ENCODE data around the gene CFAP299. TPM values are rescaled to one million over a fixed set of nuclear protein-coding genes. Genes with fewer than 3 reads are reported as not detected.

The CFAP299 gene
- total and polyA plus RNA-seq, 2 of the 13 experiments (the other 11 are each of a cell fraction or from before 2014, with no cell fraction given), result not detected

GRCh38 chr4:80576796-80577195 is 241.3 kb downstream of the CFAP299 start (continued):
- TF ChIP-seq, protein P1, sequence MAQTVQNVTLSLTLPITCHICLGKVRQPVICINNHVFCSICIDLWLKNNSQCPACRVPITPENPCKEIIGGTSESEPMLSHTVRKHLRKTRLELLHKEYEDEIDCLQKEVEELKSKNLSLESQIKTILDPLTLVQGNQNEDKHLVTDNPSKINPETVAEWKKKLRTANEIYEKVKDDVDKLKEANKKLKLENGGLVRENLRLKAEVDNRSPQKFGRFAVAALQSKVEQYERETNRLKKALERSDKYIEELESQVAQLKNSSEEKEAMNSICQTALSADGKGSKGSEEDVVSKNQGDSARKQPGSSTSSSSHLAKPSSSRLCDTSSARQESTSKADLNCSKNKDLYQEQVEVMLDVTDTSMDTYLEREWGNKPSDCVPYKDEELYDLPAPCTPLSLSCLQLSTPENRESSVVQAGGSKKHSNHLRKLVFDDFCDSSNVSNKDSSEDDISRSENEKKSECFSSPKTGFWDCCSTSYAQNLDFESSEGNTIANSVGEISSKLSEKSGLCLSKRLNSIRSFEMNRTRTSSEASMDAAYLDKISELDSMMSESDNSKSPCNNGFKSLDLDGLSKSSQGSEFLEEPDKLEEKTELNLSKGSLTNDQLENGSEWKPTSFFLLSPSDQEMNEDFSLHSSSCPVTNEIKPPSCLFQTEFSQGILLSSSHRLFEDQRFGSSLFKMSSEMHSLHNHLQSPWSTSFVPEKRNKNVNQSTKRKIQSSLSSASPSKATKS (CRISPR knock-in tag; IDR thresholded peaks at IDR 0.05), result no peak
- TF ChIP-seq ZSCAN21 (CRISPR knock-in tag; IDR thresholded peaks at IDR 0.05; ENCODE audit: borderline replicate concordance) (no peak), HDAC1 (CRISPR knock-in tag; IDR thresholded peaks at IDR 0.05) (no peak), RXRA (CRISPR knock-in tag; IDR thresholded peaks at IDR 0.05) (no peak), HNF1B (CRISPR knock-in tag; IDR thresholded peaks at IDR 0.05) (no peak)

- in situ Hi-C loops (cut with HindIII; ENCODE audit: extremely low pct_ligation_motif_present, low pct_unique_long_range_greater_than_20kb), result no loop called here
- Histone ChIP-seq H3K9ac (ENCODE audit: insufficient read depth, low read depth, low read length) (no peak overlapping the region), H3K4me3 (replicated peaks in 1 of 3; ENCODE audit: insufficient read depth in 1 of 3, low read depth in 2 of 3, low read length in 3 of 3) (no peak overlapping the region), H2AFZ (ENCODE audit: low read length) (no peak overlapping the region), H3K36me3 (replicated peaks in 1 of 2; ENCODE audit: control insufficient read depth in 1 of 2, insufficient read depth in 2 of 2, low read length in 2 of 2) (no peaks in the 10 kb centered on the region), H3K4me2 (ENCODE audit: low read depth, low read length) (no peak overlapping the region), H3K4me1 (ENCODE audit: insufficient read depth, low read length) (no peaks in the 10 kb centered on the region), H3K27me3 (ENCODE audit: control insufficient read depth in 1 of 2, insufficient read depth in 2 of 2, low read length in 2 of 2) (no peaks in the 10 kb centered on the region), H3K27ac (ENCODE audit: extremely low read length, insufficient read depth, low read length) (no peak overlapping the region), H4K20me1 (ENCODE audit: insufficient read depth, low read length) (no peaks in the 10 kb centered on the region), H3K79me2 (ENCODE audit: insufficient read depth, low read length) (no peaks in the 10 kb centered on the region), H3K9me3 (ENCODE audit: low read length) (no peaks in the 10 kb centered on the region)
- BruUV-seq (replicated peaks), result no TSS peak
- no peak for FAIRE-seq
- ATAC-seq, result no peak
- CTCF ChIA-PET (ENCODE audit: low intra/inter-chr PET ratio, low total read pairs), result no interaction called here
- intact Hi-C loops (cut with micrococcal nuclease; ENCODE audit: unreplicated experiment), result no loop called here
- 84% methylated on average over 1 of the region's 1 CpG for WGBS (ENCODE audit: low lambda C conversion rate)
- POLR2A ChIA-PET, result no interaction called here
- DNase-seq (ENCODE audit: low spot score), result no peak
- TF ChIP-seq ZNF652 (CRISPR knock-in tag; IDR thresholded peaks at IDR 0.05; ENCODE audit: borderline replicate concordance, low read depth) (no peak), HDAC1 (CRISPR knock-in tag; IDR thresholded peaks at IDR 0.05) (no peak), ZNF530 (CRISPR knock-in tag; IDR thresholded peaks at IDR 0.05; ENCODE audit: low read depth) (no peak), TEF (CRISPR knock-in tag; IDR thresholded peaks at IDR 0.05) (no peak), FOXA1 (IDR thresholded peaks at IDR 0.05) (no peak), FOXA1 (CRISPR knock-in tag; IDR thresholded peaks at IDR 0.05) (no peak), SSRP1 (CRISPR knock-in tag; IDR thresholded peaks at IDR 0.05) (no peak), RXRA (CRISPR knock-in tag; IDR thresholded peaks at IDR 0.05) (no peak), ATF3 (CRISPR knock-in tag; IDR thresholded peaks at IDR 0.05) (no peak)
- TF ChIP-seq, protein P2, sequence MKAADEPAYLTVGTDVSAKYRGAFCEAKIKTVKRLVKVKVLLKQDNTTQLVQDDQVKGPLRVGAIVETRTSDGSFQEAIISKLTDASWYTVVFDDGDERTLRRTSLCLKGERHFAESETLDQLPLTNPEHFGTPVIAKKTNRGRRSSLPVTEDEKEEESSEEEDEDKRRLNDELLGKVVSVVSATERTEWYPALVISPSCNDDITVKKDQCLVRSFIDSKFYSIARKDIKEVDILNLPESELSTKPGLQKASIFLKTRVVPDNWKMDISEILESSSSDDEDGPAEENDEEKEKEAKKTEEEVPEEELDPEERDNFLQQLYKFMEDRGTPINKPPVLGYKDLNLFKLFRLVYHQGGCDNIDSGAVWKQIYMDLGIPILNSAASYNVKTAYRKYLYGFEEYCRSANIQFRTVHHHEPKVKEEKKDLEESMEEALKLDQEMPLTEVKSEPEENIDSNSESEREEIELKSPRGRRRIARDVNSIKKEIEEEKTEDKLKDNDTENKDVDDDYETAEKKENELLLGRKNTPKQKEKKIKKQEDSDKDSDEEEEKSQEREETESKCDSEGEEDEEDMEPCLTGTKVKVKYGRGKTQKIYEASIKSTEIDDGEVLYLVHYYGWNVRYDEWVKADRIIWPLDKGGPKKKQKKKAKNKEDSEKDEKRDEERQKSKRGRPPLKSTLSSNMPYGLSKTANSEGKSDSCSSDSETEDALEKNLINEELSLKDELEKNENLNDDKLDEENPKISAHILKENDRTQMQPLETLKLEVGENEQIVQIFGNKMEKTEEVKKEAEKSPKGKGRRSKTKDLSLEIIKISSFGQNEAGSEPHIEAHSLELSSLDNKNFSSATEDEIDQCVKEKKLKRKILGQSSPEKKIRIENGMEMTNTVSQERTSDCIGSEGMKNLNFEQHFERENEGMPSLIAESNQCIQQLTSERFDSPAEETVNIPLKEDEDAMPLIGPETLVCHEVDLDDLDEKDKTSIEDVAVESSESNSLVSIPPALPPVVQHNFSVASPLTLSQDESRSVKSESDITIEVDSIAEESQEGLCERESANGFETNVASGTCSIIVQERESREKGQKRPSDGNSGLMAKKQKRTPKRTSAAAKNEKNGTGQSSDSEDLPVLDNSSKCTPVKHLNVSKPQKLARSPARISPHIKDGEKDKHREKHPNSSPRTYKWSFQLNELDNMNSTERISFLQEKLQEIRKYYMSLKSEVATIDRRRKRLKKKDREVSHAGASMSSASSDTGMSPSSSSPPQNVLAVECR (CRISPR knock-in tag; IDR thresholded peaks at IDR 0.05; ENCODE audit: borderline replicate concordance), result no peak
Observed at GRCh38 chr4:80578001-80578400, 242.5 kb downstream of the CFAP299 start.

Data from HepG2 (cell line).